K562 (cell line): ENCODE results near the gene PCARE. TPM values are rescaled to one million over a fixed set of nuclear protein-coding genes. Genes with fewer than 3 reads are reported as not detected.

Experiments
- ATAC-seq: fragments of 200-7000 bp; cut with Tn5 transposase; 3 replicates; pipeline ENCODE4 v1.9.1; 2020; ENCODE audit warnings: moderate library complexity
- BruUV-seq: library from RNA; stranded (reverse); fragments of 400-500 nt; replicated peaks from 2 replicates; lab custom pipeline; 2021; lab: Mats Ljungman, UMichigan
- CTCF ChIA-PET: fragments of 300-600 bp; formaldehyde crosslinking; extraction: SDS; loops from one replicate; lab custom pipeline; 2021; ENCODE audit warnings: low intra/inter-chr PET ratio; lab: Yijun Ruan, JAX
- POLR2A ChIA-PET: fragments of 300-600, 350-650 bp; sonication (Branson Sonifier 250); formaldehyde crosslinking; extraction: SDS; loops from one replicate; lab custom pipeline; 2021; ENCODE audit warnings: antibody characterized with exemption, inconsistent platforms; lab: Yijun Ruan, JAX
- DNase-seq, 4 experiments: peaks; one replicate each; pipeline versions ENCODE4 v3.0.0 to v3.0.0-alpha.2; 2011 to 2018; ENCODE audit warnings: low spot score in 3 of 4, mixed read lengths in 3 of 4; ENCODE audit errors: extremely low read depth in 1 of 4
- FAIRE-seq: peaks from 2 replicates; lab custom pipeline; 2011; peaks lifted over from hg19 to GRCh38; lab: Jason Lieb, UNC
- H2AFZ ChIP-seq: 2 replicates; pipeline ENCODE4 v1.6.0; 2011; ENCODE audit warnings: low read depth, low read length, control low read depth, inconsistent platforms
- H3K27ac ChIP-seq: fragments of 200-600 bp; 3 replicates; pipeline ENCODE4 v1.8.0; 2011; ENCODE audit warnings: low read depth, mild to moderate bottlenecking, control low read depth, inconsistent platforms, low read length, moderate library complexity, mixed read lengths; ENCODE audit errors: extremely low read depth
- H3K27me3 ChIP-seq, 2 experiments: fragments of 300-600 bp in 1 of 2; 2 replicates in 1 of 2; 3 replicates in 1 of 2; pipeline versions ENCODE4 v1.6.0 to v1.8.0; 2011; ENCODE audit warnings: inconsistent platforms in 2 of 2, low read length in 2 of 2, mild to moderate bottlenecking in 1 of 2, mixed read lengths in 1 of 2, moderate library complexity in 1 of 2; ENCODE audit not compliant: control insufficient read depth in 2 of 2, insufficient read depth in 2 of 2
- H3K36me3 ChIP-seq: fragments of 300-600 bp; 3 replicates; pipeline ENCODE4 v1.8.0; 2011; ENCODE audit warnings: mild to moderate bottlenecking, low read length, inconsistent platforms; ENCODE audit not compliant: control insufficient read depth, insufficient read depth
- H3K4me1 ChIP-seq, 2 experiments: fragments of 200-600 bp in 1 of 2; replicated peaks in 1 of 2; 2 replicates in 1 of 2; 3 replicates in 1 of 2; pipeline versions ENCODE4 v1.5.1 to v1.8.0; 2011; ENCODE audit warnings: inconsistent platforms in 2 of 2, low read length in 2 of 2, mild to moderate bottlenecking in 1 of 2, mixed read lengths in 1 of 2, moderate library complexity in 1 of 2; ENCODE audit not compliant: control insufficient read depth in 2 of 2, insufficient read depth in 2 of 2
- H3K4me2 ChIP-seq: 2 replicates; pipeline ENCODE4 v1.6.1; 2011; ENCODE audit warnings: low read length, control low read depth, inconsistent platforms, mixed read lengths; ENCODE audit not compliant: insufficient read depth
- H3K4me3 ChIP-seq: fragments of 200-600 bp; sonication (generic), shearing (Covaris generic); 2 replicates; pipeline ENCODE4 v1.5.1; 2016; ENCODE audit warnings: control low read depth, inconsistent platforms
- H3K79me2 ChIP-seq: fragments of 200-600 bp; 3 replicates; pipeline ENCODE4 v1.8.0; 2011; ENCODE audit warnings: low read length, inconsistent platforms; ENCODE audit not compliant: control insufficient read depth, insufficient read depth
- H3K9ac ChIP-seq, 2 experiments: 2 replicates each; pipeline versions ENCODE4 v1.6.0 to v1.6.1; 2011; ENCODE audit warnings: low read depth in 2 of 2, low read length in 2 of 2, control low read depth in 1 of 2, inconsistent platforms in 1 of 2, mild to moderate bottlenecking in 1 of 2, mixed read lengths in 1 of 2; ENCODE audit not compliant: insufficient read depth in 1 of 2
- H3K9me1 ChIP-seq: one replicate; pipeline ENCODE4 v1.6.0; 2011; ENCODE audit warnings: inconsistent platforms, mild to moderate bottlenecking, low read length, moderate library complexity; ENCODE audit not compliant: control insufficient read depth, insufficient read depth
- H3K9me3 ChIP-seq: replicated peaks from 2 replicates; pipeline ENCODE4 v1.5.1; 2011; ENCODE audit warnings: low read depth, low read length, inconsistent platforms; ENCODE audit not compliant: control insufficient read depth, insufficient read depth
- H4K20me1 ChIP-seq: replicated peaks from 2 replicates; pipeline ENCODE4 v1.6.1; 2011; ENCODE audit warnings: low read length, inconsistent platforms, mixed read lengths; ENCODE audit not compliant: control insufficient read depth, insufficient read depth
- CHCHD3 ChIP-seq: fragments of 250-450 bp; sonication (Bioruptor Pico); IDR thresholded peaks from 2 replicates; pipeline ENCODE4 v2.1.2; 2022; ENCODE audit warnings: mild to moderate bottlenecking
- FOXJ3 ChIP-seq: sonication (generic); formaldehyde crosslinking; IDR thresholded peaks from 2 replicates; pipeline ENCODE4 v1.4.0; 2020; ENCODE audit warnings: mild to moderate bottlenecking, missing genetic modification reagents
- FOXP4 ChIP-seq: sonication (generic); formaldehyde crosslinking; IDR thresholded peaks from 2 replicates; pipeline ENCODE4 v1.8.0; 2022; ENCODE audit warnings: mild to moderate bottlenecking, missing genetic modification reagents, borderline replicate concordance
- HMGXB4 ChIP-seq: sonication (generic); formaldehyde crosslinking; IDR thresholded peaks from 2 replicates; pipeline ENCODE4 v1.8.1; 2023; ENCODE audit warnings: mild to moderate bottlenecking, missing genetic modification reagents
- ILK ChIP-seq: fragments of 450-650 bp; IDR thresholded peaks from 2 replicates; pipeline ENCODE4 v1.6.1; 2016; ENCODE audit warnings: missing genetic modification characterization, low read depth, mild to moderate bottlenecking, missing compliant biosample characterization, moderate library complexity, borderline replicate concordance
- VEZF1 ChIP-seq: fragments of 200-800 bp; sonication (Bioruptor generic); IDR thresholded peaks from 2 replicates; pipeline ENCODE4 v1.6.1; 2017; ENCODE audit warnings: missing genetic modification characterization, missing compliant biosample characterization
- in situ Hi-C: fragments of 300-500 bp; cut with MboI; formaldehyde crosslinking; loops from 4 replicates; pipeline ENCODE4 v1.15.0; 2018; ENCODE audit warnings: inconsistent platforms, mixed read lengths
- intact Hi-C: fragments of 100-400 bp; cut with micrococcal nuclease; formaldehyde crosslinking; loops from 2 replicates; pipeline ENCODE4 v1.14.2; 2022
- polyA plus RNA-seq, 8 experiments: library from polyadenylated mRNA; depleted of rRNA in 4 of 8; stranded (reverse) in 5 of 8; unstranded in 3 of 8; fragments of >200 nt; fragmentation: Nextera tagmentation in 2 of 8; fragmentation: Illumina TruSeq in 1 of 8; extraction: Ambion mirVana in 2 of 8; extraction: Trizol in 1 of 8; gene quantifications; 2 replicates each; pipeline versions ENCODE4 v1.2.1 to v1.2.3, GENCODE V29; 2011 to 2014; ENCODE audit warnings: inconsistent platforms in 1 of 8, missing spikeins in 1 of 8
- total RNA-seq, 7 experiments: library from RNA; depleted of rRNA in 6 of 7; stranded (reverse); fragments of >200 nt in 6 of 7; fragmentation: Illumina TruSeq in 2 of 7; extraction: Trizol in 2 of 7; gene quantifications; 2 replicates each; pipeline versions ENCODE4 v1.2.1 to v1.2.3, GENCODE V29; 2011 to 2021; ENCODE audit warnings: low replicate concordance in 1 of 7
- TF ChIP-seq, protein P1 (sequence below): IDR thresholded peaks from 3 replicates; pipeline ENCODE4 v1.6.1; 2011; ENCODE audit warnings: borderline replicate concordance, mild to moderate bottlenecking; ENCODE audit not compliant: insufficient read length, insufficient read depth
- TF ChIP-seq, protein P2 (sequence below): fragments of 150-350 bp; IDR thresholded peaks from 2 replicates; pipeline ENCODE4 v1.6.1; 2014; ENCODE audit warnings: low read depth, mild to moderate bottlenecking, low read length, borderline replicate concordance
- TF ChIP-seq, protein P3 (sequence below), 2 experiments: fragments of 200-800 bp in 1 of 2; sonication (Bioruptor generic) in 1 of 2; sonication (generic) in 1 of 2; formaldehyde crosslinking in 1 of 2; IDR thresholded peaks in 1 of 2; conservative IDR thresholded peaks in 1 of 2; 2 replicates each; pipeline versions ENCODE4 v1.5.0 to v1.6.1; 2016 to 2020; ENCODE audit warnings: missing compliant biosample characterization in 1 of 2, missing genetic modification characterization in 1 of 2, missing genetic modification reagents in 1 of 2

The PCARE gene
- total and polyA plus RNA-seq, 9 of the 15 experiments (the other 6 are each of a cell fraction or from before 2014, with no cell fraction given) = not detected

- Histone ChIP-seq H3K27ac (no peak overlapping the region), H2AFZ (no peak overlapping the region), H3K9me1 (no peaks in the 10 kb centered on the region), H3K79me2 (no peaks in the 10 kb centered on the region), H4K20me1 (no peaks in the 10 kb centered on the region), H3K27me3 (peaks cover 19 to 29% of the 10 kb centered on the region in 2 experiments), H3K4me3 (no peak overlapping the region), H3K36me3 (no peaks in the 10 kb centered on the region), H3K4me2 (no peak overlapping the region), H3K4me1 (peaks cover 5 to 6% of the 10 kb centered on the region in 2 experiments; a peak in 3 of 5 replicates), H3K9ac (no peak overlapping the region), H3K9me3 (no peaks in the 10 kb centered on the region)
- FAIRE-seq (no peak), ATAC-seq (no peak), DNase-seq (no peak)
- intact Hi-C loops (no loop called here), in situ Hi-C loops (no loop called here)
- BruUV-seq = no TSS peak
- ChIA-PET POLR2A (no interaction called here), CTCF (no interaction called here)
- TF ChIP-seq FOXJ3 (CRISPR knock-in tag) (no peak), FOXP4 (CRISPR knock-in tag) (no peak), VEZF1 (no peak), HMGXB4 (CRISPR knock-in tag) (no peak), ILK (tag) (no peak), CHCHD3 (CRISPR knock-in tag) (no peak)
- TF ChIP-seq, protein P1, sequence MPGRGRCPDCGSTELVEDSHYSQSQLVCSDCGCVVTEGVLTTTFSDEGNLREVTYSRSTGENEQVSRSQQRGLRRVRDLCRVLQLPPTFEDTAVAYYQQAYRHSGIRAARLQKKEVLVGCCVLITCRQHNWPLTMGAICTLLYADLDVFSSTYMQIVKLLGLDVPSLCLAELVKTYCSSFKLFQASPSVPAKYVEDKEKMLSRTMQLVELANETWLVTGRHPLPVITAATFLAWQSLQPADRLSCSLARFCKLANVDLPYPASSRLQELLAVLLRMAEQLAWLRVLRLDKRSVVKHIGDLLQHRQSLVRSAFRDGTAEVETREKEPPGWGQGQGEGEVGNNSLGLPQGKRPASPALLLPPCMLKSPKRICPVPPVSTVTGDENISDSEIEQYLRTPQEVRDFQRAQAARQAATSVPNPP = no peak
- TF ChIP-seq, protein P2, sequence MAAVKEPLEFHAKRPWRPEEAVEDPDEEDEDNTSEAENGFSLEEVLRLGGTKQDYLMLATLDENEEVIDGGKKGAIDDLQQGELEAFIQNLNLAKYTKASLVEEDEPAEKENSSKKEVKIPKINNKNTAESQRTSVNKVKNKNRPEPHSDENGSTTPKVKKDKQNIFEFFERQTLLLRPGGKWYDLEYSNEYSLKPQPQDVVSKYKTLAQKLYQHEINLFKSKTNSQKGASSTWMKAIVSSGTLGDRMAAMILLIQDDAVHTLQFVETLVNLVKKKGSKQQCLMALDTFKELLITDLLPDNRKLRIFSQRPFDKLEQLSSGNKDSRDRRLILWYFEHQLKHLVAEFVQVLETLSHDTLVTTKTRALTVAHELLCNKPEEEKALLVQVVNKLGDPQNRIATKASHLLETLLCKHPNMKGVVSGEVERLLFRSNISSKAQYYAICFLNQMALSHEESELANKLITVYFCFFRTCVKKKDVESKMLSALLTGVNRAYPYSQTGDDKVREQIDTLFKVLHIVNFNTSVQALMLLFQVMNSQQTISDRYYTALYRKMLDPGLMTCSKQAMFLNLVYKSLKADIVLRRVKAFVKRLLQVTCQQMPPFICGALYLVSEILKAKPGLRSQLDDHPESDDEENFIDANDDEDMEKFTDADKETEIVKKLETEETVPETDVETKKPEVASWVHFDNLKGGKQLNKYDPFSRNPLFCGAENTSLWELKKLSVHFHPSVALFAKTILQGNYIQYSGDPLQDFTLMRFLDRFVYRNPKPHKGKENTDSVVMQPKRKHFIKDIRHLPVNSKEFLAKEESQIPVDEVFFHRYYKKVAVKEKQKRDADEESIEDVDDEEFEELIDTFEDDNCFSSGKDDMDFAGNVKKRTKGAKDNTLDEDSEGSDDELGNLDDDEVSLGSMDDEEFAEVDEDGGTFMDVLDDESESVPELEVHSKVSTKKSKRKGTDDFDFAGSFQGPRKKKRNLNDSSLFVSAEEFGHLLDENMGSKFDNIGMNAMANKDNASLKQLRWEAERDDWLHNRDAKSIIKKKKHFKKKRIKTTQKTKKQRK = no peak
- TF ChIP-seq, protein P3, sequence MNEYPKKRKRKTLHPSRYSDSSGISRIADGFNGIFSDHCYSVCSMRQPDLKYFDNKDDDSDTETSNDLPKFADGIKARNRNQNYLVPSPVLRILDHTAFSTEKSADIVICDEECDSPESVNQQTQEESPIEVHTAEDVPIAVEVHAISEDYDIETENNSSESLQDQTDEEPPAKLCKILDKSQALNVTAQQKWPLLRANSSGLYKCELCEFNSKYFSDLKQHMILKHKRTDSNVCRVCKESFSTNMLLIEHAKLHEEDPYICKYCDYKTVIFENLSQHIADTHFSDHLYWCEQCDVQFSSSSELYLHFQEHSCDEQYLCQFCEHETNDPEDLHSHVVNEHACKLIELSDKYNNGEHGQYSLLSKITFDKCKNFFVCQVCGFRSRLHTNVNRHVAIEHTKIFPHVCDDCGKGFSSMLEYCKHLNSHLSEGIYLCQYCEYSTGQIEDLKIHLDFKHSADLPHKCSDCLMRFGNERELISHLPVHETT (CRISPR knock-in tag; conservative IDR thresholded peaks at IDR 0.05 in 1 of 2, IDR thresholded peaks at IDR 0.05 in 1 of 2) = no peak
These were observed 38.1 kb upstream of the PCARE start for GRCh38 chr2:29112379-29112778.
